GM23338 (cell line): ENCODE measurements around the gene CTCFL. TPM values are rescaled to one million over a fixed set of nuclear protein-coding genes. Genes with fewer than 3 reads are reported as not detected.

ENCODE experiments used
- ATAC-seq: fragments of 200-7000 bp; cut with Tn5 transposase; 3 replicates; pipeline ENCODE4 v1.9.1; 2020
- DNase-seq: peaks from one replicate; pipeline ENCODE4 v3.0.0-alpha.2; 2015; ENCODE audit warnings: low spot score
- H2AFZ ChIP-seq: fragments of 200-600 bp; sonication (generic); 2 replicates; pipeline ENCODE4 v1.8.0; 2016; ENCODE audit warnings: antibody characterized with exemption, mild to moderate bottlenecking, moderate library complexity
- H3F3A ChIP-seq: fragments of 200-600 bp; sonication (generic); replicated peaks from 2 replicates; pipeline ENCODE4 v1.8.0; 2017; ENCODE audit warnings: antibody characterized with exemption, mixed run types, low read depth
- H3K27ac ChIP-seq: fragments of 200-600 bp; sonication (generic); 2 replicates; pipeline ENCODE4 v1.6.1; 2016; ENCODE audit warnings: low read depth
- H3K27me3 ChIP-seq: fragments of 200-600 bp; sonication (generic); 2 replicates; pipeline ENCODE4 v1.8.0; 2016; ENCODE audit warnings: mild to moderate bottlenecking, mixed run types, moderate library complexity; ENCODE audit not compliant: insufficient read depth
- H3K36me3 ChIP-seq: fragments of 200-600 bp; sonication (generic); 2 replicates; pipeline ENCODE4 v1.8.0; 2016; ENCODE audit warnings: mild to moderate bottlenecking; ENCODE audit not compliant: insufficient read depth
- H3K4me1 ChIP-seq: fragments of 200-600 bp; sonication (generic); 2 replicates; pipeline ENCODE4 v1.8.0; 2016; ENCODE audit warnings: mild to moderate bottlenecking, moderate library complexity; ENCODE audit not compliant: insufficient read depth
- H3K4me2 ChIP-seq: fragments of 200-600 bp; sonication (generic); 2 replicates; pipeline ENCODE4 v1.7.1; 2017; ENCODE audit warnings: mixed run types
- H3K4me3 ChIP-seq: fragments of 200-600 bp; sonication (generic); 2 replicates; pipeline ENCODE4 v1.6.1; 2016; ENCODE audit warnings: mixed run types
- H3K79me2 ChIP-seq: fragments of 200-600 bp; sonication (generic); replicated peaks from 2 replicates; pipeline ENCODE4 v1.8.0; 2017; ENCODE audit warnings: mild to moderate bottlenecking; ENCODE audit not compliant: insufficient read depth
- H3K9me2 ChIP-seq: fragments of 200-600 bp; sonication (generic); 2 replicates; pipeline ENCODE4 v1.8.0; 2017; ENCODE audit not compliant: insufficient read depth
- H4K20me1 ChIP-seq: fragments of 200-600 bp; sonication (generic); replicated peaks from 2 replicates; pipeline ENCODE4 v1.8.0; 2017; ENCODE audit warnings: mild to moderate bottlenecking; ENCODE audit not compliant: insufficient read depth
- H3K27ac Mint-ChIP-seq: 2 replicates; pipeline ENCODE4 v1.8.0; 2020; ENCODE audit warnings: inconsistent platforms, mild to moderate bottlenecking, moderate library complexity, mixed read lengths
- H3K27me3 Mint-ChIP-seq: 3 replicates; pipeline ENCODE4 v1.8.0; 2022; ENCODE audit warnings: low read depth, mild to moderate bottlenecking, moderate library complexity, mixed read lengths, inconsistent platforms; ENCODE audit not compliant: insufficient read depth, poor library complexity
- H3K36me3 Mint-ChIP-seq: 3 replicates; pipeline ENCODE4 v1.8.0; 2021; ENCODE audit warnings: low read depth, mild to moderate bottlenecking, inconsistent platforms, moderate library complexity, mixed read lengths
- H3K4me1 Mint-ChIP-seq: 3 replicates; pipeline ENCODE4 v1.8.0; 2020; ENCODE audit warnings: mild to moderate bottlenecking, inconsistent platforms, mixed read lengths
- H3K4me3 Mint-ChIP-seq: 3 replicates; pipeline ENCODE4 v1.8.0; 2021; ENCODE audit warnings: moderate library complexity, mild to moderate bottlenecking, inconsistent platforms, mixed read lengths
- H3K9me3 Mint-ChIP-seq: 3 replicates; pipeline ENCODE4 v1.8.0; 2020; ENCODE audit warnings: moderate library complexity, mild to moderate bottlenecking, inconsistent platforms, mixed read lengths
- CTCF ChIP-seq, 2 experiments: fragments of 200-600 bp in 1 of 2; sonication (generic) in 1 of 2; conservative IDR thresholded peaks; 2 replicates each; pipeline versions ENCODE4 v1.5.1 to v1.6.1; 2016 to 2017; ENCODE audit warnings: antibody characterized with exemption in 2 of 2, low read depth in 2 of 2, mild to moderate bottlenecking in 2 of 2, moderate library complexity in 1 of 2
- EZH2phosphoT487 ChIP-seq: fragments of 200-600 bp; sonication (generic); IDR thresholded peaks from one replicate; pipeline ENCODE4 v1.8.1; 2018; ENCODE audit warnings: antibody characterized with exemption; ENCODE audit not compliant: unreplicated experiment
- ZNF114 ChIP-seq: fragments of 250-450 bp; sonication (Bioruptor Pico); IDR thresholded peaks from 2 replicates; pipeline ENCODE4 v1.5.0; 2020; ENCODE audit warnings: mild to moderate bottlenecking, moderate library complexity
- ZNF462 ChIP-seq: fragments of 250-450 bp; sonication (Bioruptor Pico); IDR thresholded peaks from 2 replicates; pipeline ENCODE4 v1.5.0; 2020; ENCODE audit warnings: mild to moderate bottlenecking, moderate library complexity
- polyA plus RNA-seq: library from polyadenylated mRNA; unstranded; fragments of >200 nt; fragmentation: Nextera tagmentation; extraction: Ambion mirVana; gene quantifications from 2 replicates; pipeline ENCODE4 v1.2.1, GENCODE V29; 2016
- total RNA-seq: library from RNA; depleted of rRNA; stranded (reverse); fragments of >200 nt; shearing (Covaris generic); gene quantifications from 2 replicates; pipeline ENCODE4 v1.2.3, GENCODE V29; 2014
- TF ChIP-seq, protein P1 (sequence below): IDR thresholded peaks from one replicate; pipeline ENCODE4 v1.6.1; 2018; ENCODE audit warnings: antibody characterized with exemption; ENCODE audit not compliant: unreplicated experiment

CTCFL gene
- total and polyA plus RNA-seq, 2 experiments from 2014 or later: 0.55 to 1.4 TPM

DNA sequence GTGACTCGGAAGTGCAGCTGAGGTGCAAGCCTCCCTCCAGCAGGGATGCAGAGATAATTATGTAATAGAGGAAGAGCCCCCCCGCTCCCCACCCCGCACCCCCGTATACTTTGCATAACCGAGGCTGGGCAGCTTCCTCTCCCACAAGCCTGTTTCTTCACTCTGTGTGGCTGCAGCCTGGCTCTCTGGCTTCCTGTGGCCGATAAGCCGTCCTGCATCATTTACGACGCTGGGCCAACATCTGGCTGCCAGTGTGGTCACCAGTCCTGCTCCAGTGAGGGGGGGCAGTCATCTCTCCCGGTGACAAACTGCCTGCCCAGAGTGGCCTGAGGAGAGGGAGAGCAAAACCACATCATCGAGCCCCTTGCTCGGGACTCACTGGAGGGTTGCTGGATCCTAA, 74.5 kb downstream of the CTCFL start:
- H3K27me3 Mint-ChIP-seq: peaks cover 7% of the 10 kb centered on the region
- no peaks in the 10 kb centered on the region for H3K36me3 Mint-ChIP-seq
- peaks cover 10% of the 10 kb centered on the region for H3K4me1 Mint-ChIP-seq
- no peaks in the 10 kb centered on the region; the same call in 2 of the 3 replicates for H3K9me3 Mint-ChIP-seq
- Histone ChIP-seq H3K36me3 (no peaks in the 10 kb centered on the region), H3K4me3 (no peak overlapping the region), H3K4me2 (no peak overlapping the region), H3K27ac (no peak overlapping the region), H3K4me1 (no peaks in the 10 kb centered on the region), H4K20me1 (no peaks in the 10 kb centered on the region), H3K79me2 (no peaks in the 10 kb centered on the region), H2AFZ (no peak overlapping the region), H3K9me2 (no peaks in the 10 kb centered on the region), H3K27me3 (no peaks in the 10 kb centered on the region), H3F3A (no peaks in the 10 kb centered on the region)
- DNase-seq (no peak), ATAC-seq (no peak; the same call in 2 of the 3 replicates)
- TF ChIP-seq CTCF (conservative IDR thresholded peaks at IDR 0.05; ENCODE audit: low read depth in 2 of 2): no peak
- H3K27ac Mint-ChIP-seq: no peak overlapping the region
- H3K4me3 Mint-ChIP-seq: no peak overlapping the region

DNA sequence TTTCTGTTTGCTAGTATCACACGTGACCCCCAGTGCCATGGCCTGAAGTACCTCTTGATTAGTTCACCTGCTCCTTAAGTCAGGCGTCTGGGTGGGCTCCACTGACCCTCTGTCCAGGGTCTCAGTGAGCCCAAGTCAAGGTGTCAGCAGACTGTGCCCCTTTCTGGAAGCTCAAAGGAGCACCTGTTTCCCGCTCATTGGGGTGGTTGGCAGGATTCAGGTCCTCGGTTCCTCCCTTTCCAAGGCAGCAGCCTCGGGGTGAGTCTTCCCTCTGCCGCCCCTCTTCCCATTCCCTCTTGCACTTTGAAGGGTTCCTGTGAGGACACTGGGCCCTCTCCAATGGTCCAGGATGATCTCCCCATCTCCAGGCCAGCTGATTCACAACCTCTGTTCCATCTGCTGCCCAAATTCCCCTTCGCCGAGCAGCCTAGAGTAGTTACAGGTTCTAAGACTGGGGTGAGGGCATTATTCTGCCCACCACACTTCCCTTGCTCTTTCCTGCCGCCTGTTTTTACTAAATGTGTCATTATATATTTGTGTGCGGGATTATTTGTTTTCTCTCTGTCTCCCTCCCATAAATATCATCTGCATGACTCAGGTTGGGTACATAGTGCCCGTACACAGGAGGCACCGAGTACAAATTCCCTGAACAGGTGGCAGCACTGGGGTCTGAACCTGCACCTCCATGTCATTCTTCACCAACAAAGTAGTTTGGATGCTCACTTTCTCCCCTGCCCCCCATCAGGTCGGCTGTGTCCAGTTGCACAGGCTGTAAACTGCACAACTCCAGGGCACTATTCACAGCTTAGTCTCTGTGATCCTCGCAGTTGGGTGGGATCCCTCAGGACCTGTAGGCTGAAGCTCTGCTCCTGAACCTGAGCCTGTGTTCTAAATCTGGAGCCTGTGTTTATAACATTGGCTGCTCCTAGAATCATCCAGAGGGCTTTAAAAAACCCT, 75.3 kb downstream of the CTCFL start:
- H3F3A ChIP-seq: no peaks in the 10 kb centered on the region
- H3K27me3 Mint-ChIP-seq: peaks cover 9% of the 10 kb centered on the region
- H3K27ac ChIP-seq: no peak overlapping the region
- peaks cover 7% of the 10 kb centered on the region for H3K4me1 Mint-ChIP-seq
- no peaks in the 10 kb centered on the region; the same call in 2 of the 3 replicates for H3K9me3 Mint-ChIP-seq
- no peak overlapping the region for H3K4me2 ChIP-seq
- ATAC-seq (no peak), DNase-seq (no peak)
- H3K36me3 ChIP-seq: no peaks in the 10 kb centered on the region
- H3K9me2 ChIP-seq: no peaks in the 10 kb centered on the region
- no peaks in the 10 kb centered on the region for H3K36me3 Mint-ChIP-seq
- no peaks in the 10 kb centered on the region for H4K20me1 ChIP-seq
- no peak overlapping the region for H3K27ac Mint-ChIP-seq
- no peak for TF ChIP-seq ZNF114 (CRISPR knock-in tag)
- TF ChIP-seq ZNF462 (CRISPR knock-in tag): no peak
- TF ChIP-seq CTCF (conservative IDR thresholded peaks at IDR 0.05; ENCODE audit: low read depth in 2 of 2): no peak
- TF ChIP-seq EZH2phosphoT487: no peak
- TF ChIP-seq, protein P1, sequence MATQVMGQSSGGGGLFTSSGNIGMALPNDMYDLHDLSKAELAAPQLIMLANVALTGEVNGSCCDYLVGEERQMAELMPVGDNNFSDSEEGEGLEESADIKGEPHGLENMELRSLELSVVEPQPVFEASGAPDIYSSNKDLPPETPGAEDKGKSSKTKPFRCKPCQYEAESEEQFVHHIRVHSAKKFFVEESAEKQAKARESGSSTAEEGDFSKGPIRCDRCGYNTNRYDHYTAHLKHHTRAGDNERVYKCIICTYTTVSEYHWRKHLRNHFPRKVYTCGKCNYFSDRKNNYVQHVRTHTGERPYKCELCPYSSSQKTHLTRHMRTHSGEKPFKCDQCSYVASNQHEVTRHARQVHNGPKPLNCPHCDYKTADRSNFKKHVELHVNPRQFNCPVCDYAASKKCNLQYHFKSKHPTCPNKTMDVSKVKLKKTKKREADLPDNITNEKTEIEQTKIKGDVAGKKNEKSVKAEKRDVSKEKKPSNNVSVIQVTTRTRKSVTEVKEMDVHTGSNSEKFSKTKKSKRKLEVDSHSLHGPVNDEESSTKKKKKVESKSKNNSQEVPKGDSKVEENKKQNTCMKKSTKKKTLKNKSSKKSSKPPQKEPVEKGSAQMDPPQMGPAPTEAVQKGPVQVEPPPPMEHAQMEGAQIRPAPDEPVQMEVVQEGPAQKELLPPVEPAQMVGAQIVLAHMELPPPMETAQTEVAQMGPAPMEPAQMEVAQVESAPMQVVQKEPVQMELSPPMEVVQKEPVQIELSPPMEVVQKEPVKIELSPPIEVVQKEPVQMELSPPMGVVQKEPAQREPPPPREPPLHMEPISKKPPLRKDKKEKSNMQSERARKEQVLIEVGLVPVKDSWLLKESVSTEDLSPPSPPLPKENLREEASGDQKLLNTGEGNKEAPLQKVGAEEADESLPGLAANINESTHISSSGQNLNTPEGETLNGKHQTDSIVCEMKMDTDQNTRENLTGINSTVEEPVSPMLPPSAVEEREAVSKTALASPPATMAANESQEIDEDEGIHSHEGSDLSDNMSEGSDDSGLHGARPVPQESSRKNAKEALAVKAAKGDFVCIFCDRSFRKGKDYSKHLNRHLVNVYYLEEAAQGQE: no peak
- H3K4me3 ChIP-seq: no peak overlapping the region
- H2AFZ ChIP-seq: no peak overlapping the region
- H3K79me2 ChIP-seq: no peaks in the 10 kb centered on the region
- no peak overlapping the region for H3K4me3 Mint-ChIP-seq
- no peaks in the 10 kb centered on the region for H3K4me1 ChIP-seq
- H3K27me3 ChIP-seq: no peaks in the 10 kb centered on the region
